ENCODE results near the gene SSTR5. TPM values are rescaled to one million over a fixed set of nuclear protein-coding genes. Genes with fewer than 3 reads are reported as not detected.

The SSTR5 gene
- polyA plus RNA-seq, 2 of the 4 experiments (the other 2 are of a cell fraction), result 0.06 to 0.08 TPM

DNA sequence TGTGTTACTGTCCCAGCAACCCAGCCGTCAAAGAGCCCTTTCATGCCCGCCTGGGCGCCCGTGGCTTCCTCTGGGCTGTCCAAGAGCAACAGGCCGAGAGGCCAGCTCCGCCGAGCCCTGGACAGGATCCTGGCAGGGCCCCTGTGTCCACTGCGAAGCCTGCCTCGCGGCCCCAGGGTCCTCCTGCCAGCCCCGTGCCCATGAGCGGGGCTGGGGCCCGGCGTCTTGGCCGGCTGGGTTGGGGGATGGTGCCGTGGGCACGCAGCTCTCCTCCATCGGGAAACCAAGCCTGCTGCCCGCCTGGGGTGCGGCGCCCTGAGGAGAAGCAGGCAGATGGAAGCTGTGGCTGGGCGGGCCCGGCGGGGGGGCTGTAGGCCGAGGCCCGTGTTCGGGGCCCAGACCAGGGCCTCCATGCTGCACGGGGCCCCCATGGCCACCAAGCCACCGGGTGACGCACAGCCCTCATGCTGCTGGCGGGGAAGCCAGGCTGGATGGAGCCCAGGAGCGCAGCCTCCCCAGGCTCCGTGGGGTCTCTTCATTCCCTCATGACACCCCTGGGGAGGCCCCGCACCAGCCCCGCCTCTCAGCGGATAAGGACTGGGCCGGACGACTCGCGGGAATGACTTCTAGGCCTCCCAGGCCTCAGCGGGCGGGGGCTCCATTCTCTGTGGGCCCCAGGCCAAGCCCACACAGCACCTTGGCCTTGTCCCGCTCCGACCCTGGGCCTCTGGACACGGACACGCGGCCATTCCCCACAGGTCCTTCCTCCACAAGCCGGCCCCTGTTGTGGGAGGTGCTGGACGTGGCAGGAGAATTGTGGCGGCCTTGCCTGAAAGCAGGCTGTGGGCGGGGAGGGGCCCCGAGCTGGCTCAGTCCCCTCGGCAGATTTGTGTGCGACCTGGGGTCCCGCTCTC, 23.9 kb downstream of the SSTR5 start, which contains the start of gene C1QTNF8:
Gene C1QTNF8, minus strand, starts transcription at position 76 of the 914 bp plus-strand sequence. CDS start 1,322 bp downstream, outside the sequence.
- WGBS (ENCODE audit: missing lambda C conversion rate), result 91% methylated on average over 33 of the region's 55 CpGs
- H3K4me1 ChIP-seq, result peaks cover 18% of the 10 kb centered on the region; the same call in 2 of the 3 replicates
- no peak for FAIRE-seq
- H3K9me3 ChIP-seq, result no peaks in the 10 kb centered on the region
- TF ChIP-seq RARB (CRISPR knock-in tag; IDR thresholded peaks at IDR 0.05), result no peak
- TF ChIP-seq, protein P1, sequence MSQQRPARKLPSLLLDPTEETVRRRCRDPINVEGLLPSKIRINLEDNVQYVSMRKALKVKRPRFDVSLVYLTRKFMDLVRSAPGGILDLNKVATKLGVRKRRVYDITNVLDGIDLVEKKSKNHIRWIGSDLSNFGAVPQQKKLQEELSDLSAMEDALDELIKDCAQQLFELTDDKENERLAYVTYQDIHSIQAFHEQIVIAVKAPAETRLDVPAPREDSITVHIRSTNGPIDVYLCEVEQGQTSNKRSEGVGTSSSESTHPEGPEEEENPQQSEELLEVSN (IDR thresholded peaks at IDR 0.05; ENCODE audit: borderline replicate concordance, low read depth), result no peak
- no peak for TF ChIP-seq ESRRA (IDR thresholded peaks at IDR 0.05; ENCODE audit: borderline replicate concordance, low read length)
- no peak for TF ChIP-seq PHF8 (IDR thresholded peaks at IDR 0.05; ENCODE audit: borderline replicate concordance, low read depth)
- TF ChIP-seq MYC (IDR thresholded peaks at IDR 0.05; ENCODE audit: borderline replicate concordance, low read length), result no peak
- no peak for TF ChIP-seq POLR2A (IDR thresholded peaks at IDR 0.05; ENCODE audit: low read length)
- no peak for TF ChIP-seq CBX2 (IDR thresholded peaks at IDR 0.05; ENCODE audit: borderline replicate concordance, low read depth)
- TF ChIP-seq POLR2AphosphoS2 (conservative IDR thresholded peaks at IDR 0.05; ENCODE audit: low read length), result no peak
- TF ChIP-seq ZSCAN20 (CRISPR knock-in tag; IDR thresholded peaks at IDR 0.05), result no peak
- TF ChIP-seq, protein P2, sequence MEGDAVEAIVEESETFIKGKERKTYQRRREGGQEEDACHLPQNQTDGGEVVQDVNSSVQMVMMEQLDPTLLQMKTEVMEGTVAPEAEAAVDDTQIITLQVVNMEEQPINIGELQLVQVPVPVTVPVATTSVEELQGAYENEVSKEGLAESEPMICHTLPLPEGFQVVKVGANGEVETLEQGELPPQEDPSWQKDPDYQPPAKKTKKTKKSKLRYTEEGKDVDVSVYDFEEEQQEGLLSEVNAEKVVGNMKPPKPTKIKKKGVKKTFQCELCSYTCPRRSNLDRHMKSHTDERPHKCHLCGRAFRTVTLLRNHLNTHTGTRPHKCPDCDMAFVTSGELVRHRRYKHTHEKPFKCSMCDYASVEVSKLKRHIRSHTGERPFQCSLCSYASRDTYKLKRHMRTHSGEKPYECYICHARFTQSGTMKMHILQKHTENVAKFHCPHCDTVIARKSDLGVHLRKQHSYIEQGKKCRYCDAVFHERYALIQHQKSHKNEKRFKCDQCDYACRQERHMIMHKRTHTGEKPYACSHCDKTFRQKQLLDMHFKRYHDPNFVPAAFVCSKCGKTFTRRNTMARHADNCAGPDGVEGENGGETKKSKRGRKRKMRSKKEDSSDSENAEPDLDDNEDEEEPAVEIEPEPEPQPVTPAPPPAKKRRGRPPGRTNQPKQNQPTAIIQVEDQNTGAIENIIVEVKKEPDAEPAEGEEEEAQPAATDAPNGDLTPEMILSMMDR (IDR thresholded peaks at IDR 0.05), result no peak
- POLR2A ChIA-PET, result no interaction called here
- CTCF ChIA-PET, result interaction anchor here (0.8 to 1.4 kb wide), 4 partner anchors 16 to 98 kb away, joined by 3 to 5 read pairs (median 3); no protein-coding TSS in a partner anchor
- 0 out of 6 replicates have a peak, but pooled peaks of 1 of the 2 experiments have one; percentile 1 for ATAC-seq
- DNase-seq (ENCODE audit: low read depth in 1 of 2, low spot score in 1 of 2), result no peak
- no peak within 1 kb of the TSS for H3K4me3 ChIP-seq
- no peak within 1 kb of the TSS for H3K4me2 ChIP-seq
- H3K27ac ChIP-seq, result peak within 1 kb of the TSS in 1 of 2 experiments; percentile 46; a peak in 1 of 6 replicates

DNA sequence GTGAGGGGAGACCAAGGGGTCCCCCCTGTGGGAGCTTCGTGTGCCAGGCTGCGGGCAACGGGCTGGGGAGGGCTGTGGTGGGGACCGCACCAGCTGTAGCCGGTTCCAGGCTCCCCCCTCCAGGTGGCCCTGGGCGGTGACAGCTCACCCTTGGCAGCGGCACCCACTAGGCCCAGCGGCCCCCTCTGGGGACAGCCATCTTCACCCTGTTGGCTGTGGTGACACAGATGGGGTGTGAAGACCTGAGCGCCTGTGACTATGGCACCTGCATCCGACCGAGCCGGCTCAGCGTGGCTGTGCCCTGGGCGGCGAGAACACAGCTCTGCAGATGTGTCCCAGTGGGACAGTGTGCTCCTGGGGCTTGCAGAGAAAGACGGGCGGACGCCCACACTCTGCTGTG, 24.6 kb downstream of the SSTR5 start:
- TF ChIP-seq GATA3 (IDR thresholded peaks at IDR 0.05; ENCODE audit: borderline replicate concordance) (no peak), CHD2 (IDR thresholded peaks at IDR 0.05; ENCODE audit: low read length, partially characterized antibody) (no peak), MAZ (IDR thresholded peaks at IDR 0.05; ENCODE audit: borderline replicate concordance, low read depth, low read length) (no peak), HOXA7 (CRISPR knock-in tag; IDR thresholded peaks at IDR 0.05) (no peak), BHLHE40 (IDR thresholded peaks at IDR 0.05; ENCODE audit: low read depth, low read length) (no peak), CEBPB (IDR thresholded peaks at IDR 0.05) (no peak), TFCP2L1 (CRISPR knock-in tag; IDR thresholded peaks at IDR 0.05) (no peak), HDAC2 (IDR thresholded peaks at IDR 0.05) (no peak), ZC3H11A (IDR thresholded peaks at IDR 0.05) (no peak), RCOR1 (IDR thresholded peaks at IDR 0.05; ENCODE audit: low read depth, low read length) (no peak), CBX8 (IDR thresholded peaks at IDR 0.05) (no peak)
- TF ChIP-seq, protein P3, sequence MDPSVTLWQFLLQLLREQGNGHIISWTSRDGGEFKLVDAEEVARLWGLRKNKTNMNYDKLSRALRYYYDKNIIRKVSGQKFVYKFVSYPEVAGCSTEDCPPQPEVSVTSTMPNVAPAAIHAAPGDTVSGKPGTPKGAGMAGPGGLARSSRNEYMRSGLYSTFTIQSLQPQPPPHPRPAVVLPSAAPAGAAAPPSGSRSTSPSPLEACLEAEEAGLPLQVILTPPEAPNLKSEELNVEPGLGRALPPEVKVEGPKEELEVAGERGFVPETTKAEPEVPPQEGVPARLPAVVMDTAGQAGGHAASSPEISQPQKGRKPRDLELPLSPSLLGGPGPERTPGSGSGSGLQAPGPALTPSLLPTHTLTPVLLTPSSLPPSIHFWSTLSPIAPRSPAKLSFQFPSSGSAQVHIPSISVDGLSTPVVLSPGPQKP (IDR thresholded peaks at IDR 0.05; ENCODE audit: low read depth, low read length), result no peak
- TF ChIP-seq, protein P4, sequence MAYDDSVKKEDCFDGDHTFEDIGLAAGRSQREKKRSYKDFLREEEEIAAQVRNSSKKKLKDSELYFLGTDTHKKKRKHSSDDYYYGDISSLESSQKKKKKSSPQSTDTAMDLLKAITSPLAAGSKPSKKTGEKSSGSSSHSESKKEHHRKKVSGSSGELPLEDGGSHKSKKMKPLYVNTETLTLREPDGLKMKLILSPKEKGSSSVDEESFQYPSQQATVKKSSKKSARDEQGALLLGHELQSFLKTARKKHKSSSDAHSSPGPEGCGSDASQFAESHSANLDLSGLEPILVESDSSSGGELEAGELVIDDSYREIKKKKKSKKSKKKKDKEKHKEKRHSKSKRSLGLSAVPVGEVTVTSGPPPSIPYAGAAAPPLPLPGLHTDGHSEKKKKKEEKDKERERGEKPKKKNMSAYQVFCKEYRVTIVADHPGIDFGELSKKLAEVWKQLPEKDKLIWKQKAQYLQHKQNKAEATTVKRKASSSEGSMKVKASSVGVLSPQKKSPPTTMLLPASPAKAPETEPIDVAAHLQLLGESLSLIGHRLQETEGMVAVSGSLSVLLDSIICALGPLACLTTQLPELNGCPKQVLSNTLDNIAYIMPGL (CRISPR knock-in tag; IDR thresholded peaks at IDR 0.05; ENCODE audit: borderline replicate concordance), result no peak
- no peak overlapping the region for H3K4me3 ChIP-seq
- POLR2A ChIA-PET, result no interaction called here
- ATAC-seq (no peak), DNase-seq (ENCODE audit: low read depth in 1 of 2, low spot score in 1 of 2) (no peak), FAIRE-seq (no peak)
- WGBS (ENCODE audit: missing lambda C conversion rate), result 83% methylated on average over 7 of the region's 18 CpGs
- H3K4me1 ChIP-seq, result peaks cover 19% of the 10 kb centered on the region; the same call in 2 of the 3 replicates
- CTCF ChIA-PET, result interaction anchor here (1.4 kb wide), 1 partner anchor 97 kb away, joined by 3 read pairs; no protein-coding TSS in a partner anchor
- no peak overlapping the region for H3K4me2 ChIP-seq
- no peak overlapping the region for H3K27ac ChIP-seq
- H3K9me3 ChIP-seq, result no peaks in the 10 kb centered on the region
